Prostate gland (tissue), 2 donors: ENCODE measurements around the gene GRPEL2. TPM values are rescaled to one million over a fixed set of nuclear protein-coding genes. Genes with fewer than 3 reads are reported as not detected.

Experiments used
- DNase-seq: peaks from one replicate; pipeline ENCODE4 v3.0.0-alpha.2; 2019; ENCODE audit warnings: low spot score
- H3K27ac ChIP-seq, 2 donors: fragments of 200-600 bp; sonication (generic); 2 replicates each; pipeline ENCODE4 v1.5.1; 2017 to 2019
- H3K27me3 ChIP-seq: fragments of 200-600 bp; sonication (generic); replicated peaks from 2 replicates; pipeline ENCODE4 v1.5.1; 2019; ENCODE audit not compliant: insufficient read depth
- H3K36me3 ChIP-seq, 2 donors: fragments of 200-600 bp; sonication (generic); 1 replicate in 1 of 2; 2 replicates in 1 of 2; pipeline versions ENCODE4 v1.5.1 to v1.8.1; 2017 to 2019
- H3K4me1 ChIP-seq: fragments of 200-600 bp; sonication (generic); replicated peaks from 2 replicates; pipeline ENCODE4 v1.5.1; 2019
- H3K4me3 ChIP-seq, 2 donors: fragments of 200-600 bp; sonication (generic); 2 replicates each; pipeline ENCODE4 v1.5.1; 2017 to 2019
- H3K9me3 ChIP-seq: fragments of 200-600 bp; sonication (generic); 2 replicates; pipeline ENCODE4 v1.5.1; 2017
- CTCF ChIP-seq, 4 experiments: fragments of 200-600 bp in 2 of 4; fragments of 450-650 bp in 2 of 4; sonication (generic) in 2 of 4; IDR thresholded peaks; 1 replicate in 3 of 4; 2 replicates in 1 of 4; pipeline ENCODE4 v1.5.1; 2016 to 2019; ENCODE audit warnings: antibody characterized with exemption in 4 of 4, mild to moderate bottlenecking in 2 of 4, moderate library complexity in 2 of 4
- POLR2A ChIP-seq: fragments of 450-650 bp; IDR thresholded peaks from one replicate; pipeline ENCODE4 v1.6.1; 2016; ENCODE audit warnings: antibody characterized with exemption, mild to moderate bottlenecking
- POLR2AphosphoS5 ChIP-seq: sonication (generic); formaldehyde crosslinking; IDR thresholded peaks from one replicate; pipeline ENCODE4 v1.6.1; 2017; ENCODE audit warnings: antibody characterized with exemption
- WGBS: methylation state at CpG from one replicate; pipeline ENCODE4 v1.1.5; 2018; 5-methylcytosine and 5-hydroxymethylcytosine counted together
- intact Hi-C: fragments of 100-400 bp; cut with DNase I; formaldehyde crosslinking; loops from one replicate; pipeline ENCODE4 v1.14.2; 2022
- total RNA-seq, 2 donors: library from RNA; depleted of rRNA; stranded (reverse); fragments of >200 nt; gene quantifications; one replicate each; pipeline ENCODE4 v1.1.0, GENCODE V29; 2016

GRPEL2 gene
- total RNA-seq, 2 donors from 2014 or later: 11.1 to 12.0 TPM

GRCh38 chr5:149358294-149358651 lies 13.0 kb downstream of the GRPEL2 start:
- WGBS: 1% methylated on average over 17 of the region's 18 CpGs
- H3K27me3 ChIP-seq: no peaks in the 10 kb centered on the region
- intact Hi-C loops: loop anchor here (5.0 kb wide), 1 partner anchor 91 kb away; no protein-coding TSS in a partner anchor
- H3K4me1 ChIP-seq: no peaks in the 10 kb centered on the region
- peak overlapping the region; percentile 60 to 61 for H3K4me3 ChIP-seq
- H3K36me3 ChIP-seq: no peaks in the 10 kb centered on the region
- no peaks in the 10 kb centered on the region for H3K9me3 ChIP-seq
- peak overlapping the region; percentile 28 to 47 for H3K27ac ChIP-seq
- no peak for DNase-seq
- no peak for TF ChIP-seq POLR2A
- TF ChIP-seq POLR2AphosphoS5: no peak
- TF ChIP-seq CTCF (IDR thresholded peaks at IDR 0.05): no peak

- no peak for DNase-seq
- no peak overlapping the region for H3K4me3 ChIP-seq
- 86% methylated on average over 8 of the region's 8 CpGs for WGBS
These were observed 13.7 kb downstream of the GRPEL2 start for GRCh38 chr5:149358868-149359495.

GRCh38 chr5:149360272-149360671 lies 15.0 kb downstream of the GRPEL2 start:
- intact Hi-C loops: no loop called here
- Histone ChIP-seq H3K36me3 (no peaks in the 10 kb centered on the region), H3K27me3 (no peaks in the 10 kb centered on the region), H3K9me3 (no peaks in the 10 kb centered on the region), H3K4me3 (no peak overlapping the region), H3K4me1 (no peaks in the 10 kb centered on the region), H3K27ac (no peak overlapping the region)
- TF ChIP-seq POLR2AphosphoS5: no peak
- TF ChIP-seq CTCF (IDR thresholded peaks at IDR 0.05): no peak
- no peak for TF ChIP-seq POLR2A
- 76% methylated on average over 1 of the region's 1 CpG for WGBS
- DNase-seq: no peak

More at GRCh38 chr5:149358868-149359495, 13.7 kb downstream of the GRPEL2 start:
- no peaks in the 10 kb centered on the region for H3K9me3 ChIP-seq
- intact Hi-C loops: loop anchor here (5.0 kb wide), 1 partner anchor 92 kb away; no protein-coding TSS in a partner anchor
- H3K4me1 ChIP-seq: no peaks in the 10 kb centered on the region
- TF ChIP-seq CTCF (IDR thresholded peaks at IDR 0.05) (no peak), POLR2A (no peak), POLR2AphosphoS5 (no peak)
- no peaks in the 10 kb centered on the region for H3K27me3 ChIP-seq
- no peak overlapping the region for H3K27ac ChIP-seq
- H3K36me3 ChIP-seq: no peaks in the 10 kb centered on the region

- TF ChIP-seq CTCF (IDR thresholded peaks at IDR 0.05): no peak
- TF ChIP-seq POLR2AphosphoS5: no peak
- TF ChIP-seq POLR2A: no peak
- Histone ChIP-seq H3K4me1 (no peaks in the 10 kb centered on the region), H3K36me3 (no peaks in the 10 kb centered on the region), H3K4me3 (no peak overlapping the region), H3K9me3 (no peaks in the 10 kb centered on the region), H3K27me3 (no peaks in the 10 kb centered on the region), H3K27ac (no peak overlapping the region)
- intact Hi-C loops: no loop called here
- no peak for DNase-seq
- WGBS: 87% methylated on average over 12 of the region's 12 CpGs
These were observed 17.2 kb downstream of the GRPEL2 start for GRCh38 chr5:149362541-149362940.

GRCh38 chr5:149363358-149363757 lies 18.1 kb downstream of the GRPEL2 start:
- Histone ChIP-seq H3K4me1 (no peaks in the 10 kb centered on the region), H3K4me3 (no peak overlapping the region), H3K27me3 (no peaks in the 10 kb centered on the region), H3K27ac (no peak overlapping the region), H3K36me3 (no peaks in the 10 kb centered on the region), H3K9me3 (no peaks in the 10 kb centered on the region)
- TF ChIP-seq POLR2A: no peak
- DNase-seq: no peak
- intact Hi-C loops: no loop called here
